ENCODE data around the gene RFXANK.

RFXANK gene

DNA sequence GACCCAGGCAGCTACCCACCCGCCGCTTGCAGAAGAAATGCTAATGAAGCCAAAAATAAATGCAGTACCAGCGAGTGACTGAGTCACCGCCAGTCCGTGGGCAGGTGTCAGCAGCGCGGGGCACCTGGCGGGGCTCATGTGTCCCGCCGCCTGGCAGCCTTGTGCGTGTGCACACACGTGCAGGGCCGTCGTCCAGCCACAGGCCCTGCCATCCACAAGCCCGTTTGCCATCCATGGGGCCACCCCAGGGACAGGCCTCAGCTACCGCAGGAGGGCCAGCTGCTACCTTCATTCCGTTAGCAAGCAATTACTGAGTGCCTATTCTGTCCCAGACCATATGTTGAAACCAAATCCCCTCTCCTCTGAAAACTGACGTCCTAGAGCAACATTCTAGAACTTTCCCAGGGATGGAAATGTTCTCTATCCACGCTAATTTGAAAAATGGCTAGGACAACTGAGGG is 40.2 kb downstream of the RFXANK start:
- DNase-seq (ENCODE audit: low read depth in 2 of 2), result no peak

DNA sequence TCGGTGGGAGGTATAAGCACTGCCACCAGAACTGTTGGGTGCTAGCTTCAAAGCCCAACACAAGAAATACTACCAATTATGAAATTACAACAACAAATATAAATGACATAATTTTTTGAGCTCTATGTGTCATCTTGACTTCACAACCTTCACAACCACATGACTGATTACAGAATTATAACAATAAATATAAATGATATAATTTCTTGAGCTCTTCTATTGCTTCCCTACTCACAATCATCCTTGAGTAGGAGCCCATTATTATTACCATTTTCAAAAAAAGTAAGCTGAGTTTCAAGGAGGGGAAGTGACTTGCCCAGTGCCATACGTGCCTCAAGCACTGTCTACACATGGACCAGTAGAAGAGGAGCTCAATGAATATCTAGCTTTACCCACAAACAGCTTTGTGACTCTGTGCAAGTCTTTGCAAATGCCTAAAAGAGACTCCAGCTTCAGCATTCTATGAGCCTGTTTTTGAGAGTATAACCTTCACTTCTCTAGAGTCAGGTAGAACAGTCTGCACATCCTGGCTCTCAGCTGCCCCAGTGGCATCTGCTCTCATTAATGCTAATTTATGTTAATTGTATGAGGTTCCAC is 42.3 kb downstream of the RFXANK start:
- DNase-seq (ENCODE audit: low read depth in 2 of 2), result no peak

GRCh38 chr19:19236173-19236572 is 44.1 kb downstream of the RFXANK start:
- no peak for DNase-seq (ENCODE audit: low read depth in 2 of 2)

GRCh38 chr19:19238126-19238894 is 46.3 kb downstream of the RFXANK start:
- no peak for DNase-seq (ENCODE audit: low read depth in 2 of 2)

GRCh38 chr19:19239675-19240074 is 47.6 kb downstream of the RFXANK start:
- DNase-seq (ENCODE audit: low read depth in 2 of 2), result no peak

- no peak for DNase-seq (ENCODE audit: low read depth in 2 of 2)
Observed at GRCh38 chr19:19240476-19240875, 48.4 kb downstream of the RFXANK start.

DNA sequence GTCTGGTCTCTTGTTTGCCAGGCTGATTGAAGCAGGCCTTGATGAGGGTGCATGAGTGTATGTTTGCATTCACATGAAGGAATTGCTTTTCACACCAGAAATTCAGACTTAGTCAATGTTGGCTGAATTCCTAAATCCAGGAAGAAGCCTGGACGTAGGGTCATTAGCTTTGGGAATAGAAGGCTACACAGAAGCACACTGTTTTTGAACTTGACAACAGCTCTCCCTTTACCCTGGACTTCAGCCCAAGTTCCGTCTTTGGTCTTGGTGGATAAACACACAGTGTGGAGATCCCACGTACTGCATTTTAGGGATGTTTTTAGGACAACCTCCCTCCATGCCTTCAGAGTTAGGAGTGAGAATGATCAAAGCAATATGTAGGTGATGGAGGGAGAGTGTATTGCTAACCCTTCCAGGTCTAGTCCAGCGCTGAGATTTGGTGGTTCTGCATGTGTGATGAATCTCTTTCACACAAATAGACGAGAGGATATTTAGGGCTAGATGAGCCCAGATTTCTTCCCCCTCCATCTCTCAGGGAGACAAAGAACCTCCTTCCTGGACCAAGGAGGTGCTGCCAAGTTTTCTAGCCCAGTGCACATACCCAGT is 58.2 kb downstream of the RFXANK start:
- no peak for DNase-seq (ENCODE audit: low read depth in 2 of 2)
